HepG2 (cell line): Measurements from ENCODE around the gene TMEM9. TPM values are rescaled to one million over a fixed set of nuclear protein-coding genes. Genes with fewer than 3 reads are reported as not detected.
A peak's percentile ranks its signal among the peaks of the same experiment; 100 is the strongest.

Experiments
- ATF5 ChIP-seq: sonication (generic); formaldehyde crosslinking; IDR thresholded peaks from 2 replicates; pipeline ENCODE4 v1.4.0; 2020; ENCODE audit warnings: mild to moderate bottlenecking, low read depth, missing genetic modification reagents
- CBFB ChIP-seq: sonication (generic); formaldehyde crosslinking; IDR thresholded peaks from 2 replicates; pipeline ENCODE4 v1.4.0; 2020; ENCODE audit warnings: missing genetic modification reagents
- KAT2B ChIP-seq: fragments of 150-350 bp; IDR thresholded peaks from 2 replicates; pipeline ENCODE4 v1.6.1; 2014; ENCODE audit warnings: low read depth, low read length, borderline replicate concordance
- NFE2 ChIP-seq: sonication (generic); formaldehyde crosslinking; IDR thresholded peaks from 2 replicates; pipeline ENCODE4 v1.4.0; 2020; ENCODE audit warnings: missing genetic modification reagents
- SKI ChIP-seq: fragments of 450-650 bp; IDR thresholded peaks from one replicate; pipeline ENCODE4 v1.6.1; 2018; ENCODE audit warnings: mild to moderate bottlenecking; ENCODE audit not compliant: partially characterized antibody
- SPEN ChIP-seq: sonication (generic); formaldehyde crosslinking; IDR thresholded peaks from 2 replicates; pipeline ENCODE4 v1.5.1; 2020; ENCODE audit warnings: low read depth, mild to moderate bottlenecking, missing genetic modification reagents
- XRCC5 ChIP-seq: fragments of 200-400 bp; formaldehyde crosslinking; optimal IDR thresholded peaks from 2 replicates; pipeline ENCODE3; 2017; ENCODE audit warnings: mild to moderate bottlenecking, low read length
- ZBTB37 ChIP-seq: sonication (generic); formaldehyde crosslinking; IDR thresholded peaks from 2 replicates; pipeline ENCODE4 v1.4.0; 2020; ENCODE audit warnings: mild to moderate bottlenecking, missing genetic modification reagents
- ZBTB7A ChIP-seq: sonication (generic); formaldehyde crosslinking; IDR thresholded peaks from 2 replicates; pipeline ENCODE4 v1.8.0; 2022; ENCODE audit warnings: mild to moderate bottlenecking, missing genetic modification reagents
- ZFX ChIP-seq: sonication (generic); formaldehyde crosslinking; IDR thresholded peaks from 2 replicates; pipeline ENCODE4 v1.4.0; 2020; ENCODE audit warnings: mild to moderate bottlenecking, low read depth, missing genetic modification reagents, moderate library complexity
- ZMYM4 ChIP-seq: sonication (generic); formaldehyde crosslinking; IDR thresholded peaks from 2 replicates; pipeline ENCODE4 v1.8.1; 2023; ENCODE audit warnings: mild to moderate bottlenecking, missing genetic modification reagents
- ZNF143 ChIP-seq: sonication (generic); formaldehyde crosslinking; IDR thresholded peaks from 2 replicates; pipeline ENCODE4 v1.4.0; 2020; ENCODE audit warnings: missing genetic modification reagents
- ZNF17 ChIP-seq: sonication (generic); formaldehyde crosslinking; IDR thresholded peaks from 2 replicates; pipeline ENCODE4 v1.5.0; 2020; ENCODE audit warnings: mild to moderate bottlenecking, missing genetic modification reagents
- ZNF317 ChIP-seq: sonication (generic); formaldehyde crosslinking; IDR thresholded peaks from 2 replicates; pipeline ENCODE4 v1.5.0; 2020; ENCODE audit warnings: mild to moderate bottlenecking, missing genetic modification reagents
- ZNF569 ChIP-seq: sonication (generic); formaldehyde crosslinking; IDR thresholded peaks from 2 replicates; pipeline ENCODE4 v1.5.0; 2020; ENCODE audit warnings: mild to moderate bottlenecking, missing genetic modification reagents, moderate library complexity, borderline replicate concordance
- ZNF616 ChIP-seq: sonication (generic); formaldehyde crosslinking; IDR thresholded peaks from 2 replicates; pipeline ENCODE4 v1.5.0; 2020; ENCODE audit warnings: low read depth, mild to moderate bottlenecking, missing genetic modification reagents
- polyA plus RNA-seq, 8 experiments: library from polyadenylated mRNA; depleted of rRNA in 3 of 8; stranded (reverse) in 7 of 8; unstranded in 1 of 8; fragments of >200 nt; fragmentation: Illumina TruSeq in 4 of 8; extraction: Trizol in 4 of 8; gene quantifications; 2 replicates each; pipeline versions ENCODE4 v1.2.1 to v1.2.3, GENCODE V29; 2011 to 2016; ENCODE audit warnings: low read depth in 4 of 8, missing spikeins in 1 of 8, mixed read lengths in 1 of 8; ENCODE audit not compliant: insufficient read depth in 1 of 8
- total RNA-seq, 5 experiments: library from RNA; depleted of rRNA; stranded (reverse); fragments of >200 nt; fragmentation: Illumina TruSeq; extraction: Trizol; gene quantifications; 2 replicates each; pipeline ENCODE4 v1.2.3, GENCODE V29; 2016; ENCODE audit warnings: low read depth in 1 of 5
- TF ChIP-seq, protein P1 (sequence below): sonication (generic); formaldehyde crosslinking; IDR thresholded peaks from 2 replicates; pipeline ENCODE4 v1.4.0; 2020; ENCODE audit warnings: missing genetic modification reagents, borderline replicate concordance
- TF ChIP-seq, protein P2 (sequence below): sonication (generic); formaldehyde crosslinking; IDR thresholded peaks from 2 replicates; pipeline ENCODE4 v1.5.0; 2020; ENCODE audit warnings: missing genetic modification reagents, mild to moderate bottlenecking, borderline replicate concordance
- TF ChIP-seq, protein P3 (sequence below): sonication (generic); formaldehyde crosslinking; IDR thresholded peaks from 2 replicates; pipeline ENCODE4 v1.4.0; 2020; ENCODE audit warnings: mild to moderate bottlenecking, low read depth, missing genetic modification reagents
- TF ChIP-seq, protein P4 (sequence below): sonication (generic); formaldehyde crosslinking; IDR thresholded peaks from 2 replicates; pipeline ENCODE4 v1.4.0; 2020; ENCODE audit warnings: missing genetic modification reagents

Gene TMEM9
- total and polyA plus RNA-seq, 2 of the 13 experiments (the other 11 are each of a cell fraction or from before 2014, with no cell fraction given): 60.9 to 102 TPM

DNA sequence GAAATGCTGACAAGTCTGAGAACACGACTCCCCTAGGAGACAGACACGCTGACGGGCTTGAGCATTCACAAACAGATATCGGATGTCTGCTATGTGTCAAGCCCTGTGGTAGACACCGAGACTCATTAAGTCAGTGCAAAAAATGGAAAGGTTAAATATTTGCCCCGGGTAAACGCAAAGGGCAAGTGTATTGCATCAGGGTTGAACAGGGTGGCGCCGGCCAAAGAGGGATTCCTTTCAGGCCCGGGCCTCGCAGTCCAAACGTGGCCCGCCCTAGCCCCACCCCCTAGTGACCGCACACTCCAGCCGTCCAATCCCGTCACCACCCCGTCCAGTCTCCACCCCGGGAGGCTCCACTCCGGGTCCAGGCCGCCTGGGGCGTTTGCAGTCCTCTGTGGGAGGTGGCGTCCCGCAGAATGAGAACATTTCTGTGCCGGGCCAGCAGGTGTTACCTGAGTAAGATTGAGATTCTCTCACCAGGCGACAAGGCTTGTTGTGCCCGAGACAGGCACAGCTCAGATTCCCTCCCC lies 16.3 kb upstream of the TMEM9 start (continued):
- TF ChIP-seq, protein P1, sequence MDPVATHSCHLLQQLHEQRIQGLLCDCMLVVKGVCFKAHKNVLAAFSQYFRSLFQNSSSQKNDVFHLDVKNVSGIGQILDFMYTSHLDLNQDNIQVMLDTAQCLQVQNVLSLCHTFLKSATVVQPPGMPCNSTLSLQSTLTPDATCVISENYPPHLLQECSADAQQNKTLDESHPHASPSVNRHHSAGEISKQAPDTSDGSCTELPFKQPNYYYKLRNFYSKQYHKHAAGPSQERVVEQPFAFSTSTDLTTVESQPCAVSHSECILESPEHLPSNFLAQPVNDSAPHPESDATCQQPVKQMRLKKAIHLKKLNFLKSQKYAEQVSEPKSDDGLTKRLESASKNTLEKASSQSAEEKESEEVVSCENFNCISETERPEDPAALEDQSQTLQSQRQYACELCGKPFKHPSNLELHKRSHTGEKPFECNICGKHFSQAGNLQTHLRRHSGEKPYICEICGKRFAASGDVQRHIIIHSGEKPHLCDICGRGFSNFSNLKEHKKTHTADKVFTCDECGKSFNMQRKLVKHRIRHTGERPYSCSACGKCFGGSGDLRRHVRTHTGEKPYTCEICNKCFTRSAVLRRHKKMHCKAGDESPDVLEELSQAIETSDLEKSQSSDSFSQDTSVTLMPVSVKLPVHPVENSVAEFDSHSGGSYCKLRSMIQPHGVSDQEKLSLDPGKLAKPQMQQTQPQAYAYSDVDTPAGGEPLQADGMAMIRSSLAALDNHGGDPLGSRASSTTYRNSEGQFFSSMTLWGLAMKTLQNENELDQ (CRISPR knock-in tag): no peak
- TF ChIP-seq, protein P2, sequence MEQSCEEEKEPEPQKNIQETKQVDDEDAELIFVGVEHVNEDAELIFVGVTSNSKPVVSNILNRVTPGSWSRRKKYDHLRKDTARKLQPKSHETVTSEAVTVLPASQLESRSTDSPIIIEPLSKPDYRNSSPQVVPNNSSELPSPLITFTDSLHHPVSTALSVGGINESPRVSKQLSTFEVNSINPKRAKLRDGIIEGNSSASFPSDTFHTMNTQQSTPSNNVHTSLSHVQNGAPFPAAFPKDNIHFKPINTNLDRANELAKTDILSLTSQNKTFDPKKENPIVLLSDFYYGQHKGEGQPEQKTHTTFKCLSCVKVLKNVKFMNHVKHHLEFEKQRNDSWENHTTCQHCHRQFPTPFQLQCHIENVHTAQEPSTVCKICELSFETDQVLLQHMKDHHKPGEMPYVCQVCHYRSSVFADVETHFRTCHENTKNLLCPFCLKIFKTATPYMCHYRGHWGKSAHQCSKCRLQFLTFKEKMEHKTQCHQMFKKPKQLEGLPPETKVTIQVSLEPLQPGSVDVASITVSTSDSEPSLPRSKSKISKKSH (CRISPR knock-in tag): no peak
- no peak for TF ChIP-seq ZNF616
- TF ChIP-seq SPEN (CRISPR knock-in tag): no peak
- no peak for TF ChIP-seq ZNF143 (CRISPR knock-in tag)
- TF ChIP-seq ZBTB7A (CRISPR knock-in tag): no peak; the same call in 1 of the 2 replicates
- TF ChIP-seq CBFB (CRISPR knock-in tag): peak; percentile 53; the same call in 1 of the 2 replicates
- TF ChIP-seq XRCC5: no peak
- TF ChIP-seq, protein P3, sequence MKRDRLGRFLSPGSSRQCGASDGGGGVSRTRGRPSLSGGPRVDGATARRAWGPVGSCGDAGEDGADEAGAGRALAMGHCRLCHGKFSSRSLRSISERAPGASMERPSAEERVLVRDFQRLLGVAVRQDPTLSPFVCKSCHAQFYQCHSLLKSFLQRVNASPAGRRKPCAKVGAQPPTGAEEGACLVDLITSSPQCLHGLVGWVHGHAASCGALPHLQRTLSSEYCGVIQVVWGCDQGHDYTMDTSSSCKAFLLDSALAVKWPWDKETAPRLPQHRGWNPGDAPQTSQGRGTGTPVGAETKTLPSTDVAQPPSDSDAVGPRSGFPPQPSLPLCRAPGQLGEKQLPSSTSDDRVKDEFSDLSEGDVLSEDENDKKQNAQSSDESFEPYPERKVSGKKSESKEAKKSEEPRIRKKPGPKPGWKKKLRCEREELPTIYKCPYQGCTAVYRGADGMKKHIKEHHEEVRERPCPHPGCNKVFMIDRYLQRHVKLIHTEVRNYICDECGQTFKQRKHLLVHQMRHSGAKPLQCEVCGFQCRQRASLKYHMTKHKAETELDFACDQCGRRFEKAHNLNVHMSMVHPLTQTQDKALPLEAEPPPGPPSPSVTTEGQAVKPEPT: peak; percentile 88; the same call in 1 of the 2 replicates
- TF ChIP-seq NFE2 (CRISPR knock-in tag): no peak
- TF ChIP-seq ZNF17 (CRISPR knock-in tag): no peak
- no peak for TF ChIP-seq ZBTB37
- no peak for TF ChIP-seq KAT2B
- TF ChIP-seq ZMYM4 (CRISPR knock-in tag): peak; percentile 82
- TF ChIP-seq ZFX: no peak
- TF ChIP-seq ZNF317: no peak; the same call in 1 of the 2 replicates
- no peak for TF ChIP-seq ZNF569 (CRISPR knock-in tag)
- TF ChIP-seq, protein P4, sequence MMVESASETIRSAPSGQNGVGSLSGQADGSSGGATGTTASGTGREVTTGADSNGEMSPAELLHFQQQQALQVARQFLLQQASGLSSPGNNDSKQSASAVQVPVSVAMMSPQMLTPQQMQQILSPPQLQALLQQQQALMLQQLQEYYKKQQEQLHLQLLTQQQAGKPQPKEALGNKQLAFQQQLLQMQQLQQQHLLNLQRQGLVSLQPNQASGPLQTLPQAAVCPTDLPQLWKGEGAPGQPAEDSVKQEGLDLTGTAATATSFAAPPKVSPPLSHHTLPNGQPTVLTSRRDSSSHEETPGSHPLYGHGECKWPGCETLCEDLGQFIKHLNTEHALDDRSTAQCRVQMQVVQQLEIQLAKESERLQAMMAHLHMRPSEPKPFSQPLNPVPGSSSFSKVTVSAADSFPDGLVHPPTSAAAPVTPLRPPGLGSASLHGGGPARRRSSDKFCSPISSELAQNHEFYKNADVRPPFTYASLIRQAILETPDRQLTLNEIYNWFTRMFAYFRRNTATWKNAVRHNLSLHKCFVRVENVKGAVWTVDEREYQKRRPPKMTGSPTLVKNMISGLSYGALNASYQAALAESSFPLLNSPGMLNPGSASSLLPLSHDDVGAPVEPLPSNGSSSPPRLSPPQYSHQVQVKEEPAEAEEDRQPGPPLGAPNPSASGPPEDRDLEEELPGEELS (CRISPR knock-in tag): peak; percentile 91
- peak; percentile 97 for TF ChIP-seq SKI
- TF ChIP-seq ATF5 (CRISPR knock-in tag): no peak
